COR-L47 (cell line): ENCODE results near the gene ABI3.
"Not testable (repeated sequence)": the region's sequence is repeated elsewhere in the genome, so short reads cannot be mapped to it uniquely, and the experiment has no call there.

Source experiments
- DNase-seq: peaks from one replicate; lab custom pipeline; 2025; lab: John Stamatoyannopoulos, UW

ABI3 gene

GRCh38 chr17:49252148-49252695, 41.7 kb downstream of the ABI3 start:
- DNase-seq, result no peak

DNA sequence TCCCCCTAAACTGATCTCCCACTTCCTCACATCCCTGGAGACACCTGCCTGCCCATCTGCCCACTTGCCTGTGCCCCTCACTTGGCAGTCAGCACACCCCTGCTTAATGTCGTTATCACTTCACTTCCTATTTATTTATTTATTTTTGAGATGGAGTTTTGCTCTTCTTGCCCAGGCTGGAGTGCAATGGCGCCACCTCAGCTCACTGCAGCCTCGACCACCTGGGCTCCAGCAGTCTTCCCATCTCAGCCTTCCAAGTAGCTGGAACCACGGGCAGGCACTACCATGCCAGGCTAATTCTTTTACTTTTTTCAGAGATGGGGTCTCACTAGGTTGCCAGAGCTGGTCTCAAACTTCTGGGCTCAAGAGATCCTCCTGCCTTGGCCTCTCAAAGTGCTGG, 43.6 kb downstream of the ABI3 start:
- DNase-seq, result no peak

DNA sequence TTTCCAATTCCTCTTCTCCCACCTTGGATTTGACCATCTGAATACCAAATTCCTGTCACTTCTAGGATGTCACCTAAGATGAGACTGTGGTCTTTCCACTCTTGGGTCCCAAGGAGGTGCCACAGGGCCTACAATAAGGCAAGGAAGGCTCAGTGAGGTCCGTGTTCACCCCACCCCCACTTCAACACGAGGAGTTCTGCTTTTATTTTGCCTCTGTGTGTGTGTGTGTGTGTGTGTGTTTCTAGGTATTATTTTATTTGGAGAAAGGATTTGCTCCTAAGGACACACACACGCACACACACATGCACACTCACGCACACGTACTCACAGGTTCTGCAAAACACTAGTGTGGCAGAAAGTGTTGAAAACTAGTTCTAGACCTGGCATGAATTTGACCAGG, 44.6 kb downstream of the ABI3 start:
- no peak for DNase-seq

DNA sequence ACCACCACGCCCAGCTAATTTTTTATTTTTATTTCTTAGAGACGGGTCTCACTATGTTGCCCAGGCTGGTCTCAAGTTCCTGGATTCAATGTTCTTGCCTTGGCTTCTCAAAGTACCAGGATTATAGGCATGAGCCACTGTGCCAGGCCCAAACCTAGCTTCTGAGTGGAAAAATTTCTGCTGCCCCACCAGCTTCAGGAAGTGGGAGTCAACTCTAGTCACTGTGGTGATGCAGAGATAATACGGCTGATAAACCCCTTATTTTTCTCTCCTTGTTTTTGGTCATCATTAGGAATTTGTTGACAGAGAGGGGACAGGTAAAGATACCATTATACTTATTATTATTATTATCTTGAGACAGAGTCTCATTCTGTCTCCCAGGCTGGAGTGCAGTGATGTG, 47.9 kb downstream of the ABI3 start:
- DNase-seq, result no peak

- no peak for DNase-seq
These were observed 49.1 kb downstream of the ABI3 start for GRCh38 chr17:49259663-49260010.

GRCh38 chr17:49260011-49260816, 49.7 kb downstream of the ABI3 start:
- DNase-seq, result no peak

- DNase-seq, result no peak
These were observed 50.3 kb downstream of the ABI3 start for GRCh38 chr17:49260817-49261291.

- DNase-seq, result not testable (repeated sequence)
These were observed 51.0 kb downstream of the ABI3 start for GRCh38 chr17:49261540-49261939.

GRCh38 chr17:49266233-49266632, 55.7 kb downstream of the ABI3 start:
- no peak for DNase-seq

DNA sequence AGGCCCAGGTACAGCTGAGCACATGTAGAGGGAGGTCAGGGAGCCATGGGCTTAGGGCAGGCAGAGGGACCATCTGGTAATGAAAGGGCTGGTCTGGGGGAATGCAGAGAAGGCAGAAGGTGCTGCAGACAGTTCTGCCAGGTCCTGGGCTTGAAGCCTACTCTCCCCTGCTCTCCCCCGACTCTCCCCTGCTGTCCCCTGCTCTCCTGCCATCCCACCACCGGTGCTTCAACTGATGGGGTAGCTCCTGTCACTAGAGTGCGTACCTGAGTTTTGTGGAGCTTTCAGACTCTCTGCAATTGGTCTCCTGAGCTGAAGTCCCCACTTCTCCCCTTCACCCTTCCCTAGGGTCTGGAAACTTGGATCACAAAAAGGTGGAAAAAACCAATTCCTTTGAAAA, 57.4 kb downstream of the ABI3 start:
- no peak for DNase-seq

DNA sequence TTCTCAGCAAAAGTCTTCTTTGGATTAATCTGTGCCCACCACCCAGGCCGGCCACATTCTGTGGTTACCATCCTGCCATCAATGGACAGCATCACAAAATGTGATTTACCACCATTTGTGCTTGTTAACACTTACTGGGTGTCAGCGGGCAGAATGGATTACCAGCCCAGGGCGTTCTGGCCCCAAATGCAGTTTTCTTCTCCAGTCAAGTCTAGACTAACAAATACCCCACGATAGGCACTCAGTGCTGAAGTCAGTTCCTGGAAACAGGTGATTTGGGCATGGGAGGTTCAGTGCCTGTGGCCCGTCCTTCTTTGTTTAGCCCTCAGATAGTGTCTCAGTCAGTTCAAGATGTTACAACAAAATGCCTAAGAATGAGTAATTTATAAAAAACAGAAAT, 58.8 kb downstream of the ABI3 start:
- DNase-seq, result no peak
